Measurements from ENCODE around the gene CAMTA1.

CAMTA1 gene

GRCh38 chr1:7094509-7094908 is 309.3 kb downstream of the CAMTA1 start:
- DNase-seq = no peak

- no peak for DNase-seq
Measured at GRCh38 chr1:7095343-7095964, 310.2 kb downstream of the CAMTA1 start.

GRCh38 chr1:7097938-7098592 is 312.8 kb downstream of the CAMTA1 start:
- no peak for DNase-seq

GRCh38 chr1:7098641-7099040 is 313.4 kb downstream of the CAMTA1 start:
- no peak for DNase-seq

GRCh38 chr1:7100479-7100878 is 315.2 kb downstream of the CAMTA1 start:
- DNase-seq = no peak

GRCh38 chr1:7101187-7101586 is 315.9 kb downstream of the CAMTA1 start:
- no peak for DNase-seq

GRCh38 chr1:7103361-7103782 is 318.1 kb downstream of the CAMTA1 start:
- DNase-seq = no peak

- no peak for DNase-seq
Measured at GRCh38 chr1:7103874-7104273, 318.6 kb downstream of the CAMTA1 start.

GRCh38 chr1:7104339-7104738 is 319.1 kb downstream of the CAMTA1 start:
- DNase-seq = no peak

GRCh38 chr1:7105269-7105668 is 320.0 kb downstream of the CAMTA1 start:
- DNase-seq = no peak

GRCh38 chr1:7106442-7107108 is 321.3 kb downstream of the CAMTA1 start:
- no peak for DNase-seq

GRCh38 chr1:7107109-7107830 is 322.0 kb downstream of the CAMTA1 start:
- no peak for DNase-seq

GRCh38 chr1:7108251-7108650 is 323.0 kb downstream of the CAMTA1 start:
- no peak for DNase-seq

- DNase-seq = no peak
Measured at GRCh38 chr1:7109901-7110300, 324.6 kb downstream of the CAMTA1 start.

- no peak for DNase-seq
Measured at GRCh38 chr1:7110321-7110720, 325.1 kb downstream of the CAMTA1 start.

GRCh38 chr1:7111853-7112252 is 326.6 kb downstream of the CAMTA1 start:
- DNase-seq = no peak

- DNase-seq = no peak
Measured at GRCh38 chr1:7113136-7113535, 327.9 kb downstream of the CAMTA1 start.

GRCh38 chr1:7113822-7114221 is 328.6 kb downstream of the CAMTA1 start:
- DNase-seq = no peak

GRCh38 chr1:7116001-7116400 is 330.7 kb downstream of the CAMTA1 start:
- no peak for DNase-seq

GRCh38 chr1:7117399-7118281 is 332.4 kb downstream of the CAMTA1 start:
- DNase-seq = no peak

- no peak for DNase-seq
Measured at GRCh38 chr1:7119156-7119555, 333.9 kb downstream of the CAMTA1 start.

- no peak for DNase-seq
Measured at GRCh38 chr1:7120863-7121621, 335.8 kb downstream of the CAMTA1 start.
